SK-N-SH treated with all-trans-retinoic acid at 6 μM for 48 hours (cell line): ENCODE results near the gene TPM1.

ENCODE experiments used
- ATAC-seq: fragments of 200-7000 bp; cut with Tn5 transposase; 3 replicates; pipeline ENCODE4 v1.9.1; 2020; ENCODE audit warnings: mild to moderate bottlenecking, moderate library complexity
- ARNTL ChIP-seq: fragments of 450-650 bp; formaldehyde crosslinking; IDR thresholded peaks from 2 replicates; pipeline ENCODE4 v1.5.0; 2020; ENCODE audit warnings: low read depth, mild to moderate bottlenecking, moderate library complexity, borderline replicate concordance
- BACH2 ChIP-seq: fragments of 250-450 bp; sonication (Bioruptor Pico); IDR thresholded peaks from 2 replicates; pipeline ENCODE4 v1.9.0; 2021; ENCODE audit warnings: mild to moderate bottlenecking, borderline replicate concordance
- CSDC2 ChIP-seq: fragments of 250-450 bp; sonication (Bioruptor Pico); IDR thresholded peaks from 2 replicates; pipeline ENCODE4 v1.5.0; 2020; ENCODE audit warnings: mild to moderate bottlenecking, moderate library complexity
- GLIS3 ChIP-seq: fragments of 250-450 bp; sonication (Bioruptor Pico); IDR thresholded peaks from 2 replicates; pipeline ENCODE4 v1.5.0; 2020; ENCODE audit warnings: mild to moderate bottlenecking, moderate library complexity
- ISL1 ChIP-seq: fragments of 250-450 bp; sonication (Bioruptor Pico); IDR thresholded peaks from 2 replicates; pipeline ENCODE4 v2.1.2; 2022; ENCODE audit warnings: mild to moderate bottlenecking, moderate library complexity
- RARB ChIP-seq: fragments of 250-450 bp; sonication (Bioruptor Pico); IDR thresholded peaks from 2 replicates; pipeline ENCODE4 v1.8.0; 2021; ENCODE audit warnings: mild to moderate bottlenecking, moderate library complexity
- TOX ChIP-seq: fragments of 250-450 bp; sonication (Bioruptor Pico); IDR thresholded peaks from 2 replicates; pipeline ENCODE4 v1.8.0; 2021; ENCODE audit warnings: mild to moderate bottlenecking, moderate library complexity, borderline replicate concordance
- ZC3H10 ChIP-seq: fragments of 250-450 bp; sonication (Bioruptor Pico); IDR thresholded peaks from 2 replicates; pipeline ENCODE4 v1.5.1; 2021; ENCODE audit warnings: mild to moderate bottlenecking, moderate library complexity
- ZFP3 ChIP-seq: fragments of 250-450 bp; sonication (Bioruptor Pico); IDR thresholded peaks from 2 replicates; pipeline ENCODE4 v1.5.0; 2020; ENCODE audit warnings: mild to moderate bottlenecking, moderate library complexity
- ZFP30 ChIP-seq: fragments of 450-650 bp; formaldehyde crosslinking; IDR thresholded peaks from 2 replicates; pipeline ENCODE4 v1.5.0; 2022; ENCODE audit warnings: mild to moderate bottlenecking, moderate library complexity
- ZNF565 ChIP-seq: fragments of 450-650 bp; formaldehyde crosslinking; conservative IDR thresholded peaks from 2 replicates; pipeline ENCODE4 v1.5.0; 2020; ENCODE audit warnings: low read depth, mild to moderate bottlenecking, moderate library complexity
- ZNF70 ChIP-seq: fragments of 450-650 bp; formaldehyde crosslinking; IDR thresholded peaks from 2 replicates; pipeline ENCODE4 v1.5.0; 2020; ENCODE audit warnings: mild to moderate bottlenecking, moderate library complexity
- TF ChIP-seq, protein P1 (sequence below): fragments of 250-450 bp; sonication (Bioruptor Pico); IDR thresholded peaks from 2 replicates; pipeline ENCODE4 v1.8.0; 2020; ENCODE audit warnings: mild to moderate bottlenecking, moderate library complexity, borderline replicate concordance
- TF ChIP-seq, protein P2 (sequence below): fragments of 250-450 bp; sonication (Bioruptor Pico); IDR thresholded peaks from 2 replicates; pipeline ENCODE4 v1.5.1; 2020; ENCODE audit warnings: low read depth, mild to moderate bottlenecking, moderate library complexity
- TF ChIP-seq, protein P3 (sequence below): fragments of 250-450 bp; sonication (Bioruptor Pico); IDR thresholded peaks from 2 replicates; pipeline ENCODE4 v1.5.1; 2021; ENCODE audit warnings: mild to moderate bottlenecking, moderate library complexity

Gene TPM1

DNA sequence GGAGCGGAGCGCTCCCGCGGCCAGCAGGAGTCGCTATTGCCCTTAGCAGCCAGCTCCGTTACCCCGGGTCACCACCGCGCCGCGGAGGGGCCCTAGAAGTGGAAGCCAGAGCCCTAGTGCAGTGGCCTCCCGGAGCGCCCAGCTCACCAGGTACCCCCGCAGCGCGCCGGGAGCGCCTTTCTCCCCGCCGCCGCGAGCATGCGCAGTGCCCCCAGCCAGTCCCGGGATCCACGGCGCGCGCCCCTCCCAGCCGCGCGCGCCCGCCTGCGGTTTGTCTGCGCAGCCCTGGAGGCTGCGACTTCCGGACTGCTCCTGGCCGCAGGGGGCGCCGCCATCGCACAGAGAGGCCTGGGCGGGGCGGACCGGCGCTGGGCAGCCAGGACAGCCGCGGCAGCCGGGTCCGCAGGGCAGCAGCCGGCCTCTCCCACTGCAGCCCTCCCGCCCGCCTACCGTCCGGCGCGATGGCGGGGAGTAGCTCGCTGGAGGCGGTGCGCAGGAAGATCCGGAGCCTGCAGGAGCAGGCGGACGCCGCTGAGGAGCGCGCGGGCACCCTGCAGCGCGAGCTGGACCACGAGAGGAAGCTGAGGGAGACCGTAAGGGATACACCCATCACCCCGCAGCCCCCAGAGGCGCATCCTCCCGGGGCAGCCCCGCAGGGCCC lies 5.7 kb downstream of the TPM1 start (continued):
- TF ChIP-seq, protein P1, sequence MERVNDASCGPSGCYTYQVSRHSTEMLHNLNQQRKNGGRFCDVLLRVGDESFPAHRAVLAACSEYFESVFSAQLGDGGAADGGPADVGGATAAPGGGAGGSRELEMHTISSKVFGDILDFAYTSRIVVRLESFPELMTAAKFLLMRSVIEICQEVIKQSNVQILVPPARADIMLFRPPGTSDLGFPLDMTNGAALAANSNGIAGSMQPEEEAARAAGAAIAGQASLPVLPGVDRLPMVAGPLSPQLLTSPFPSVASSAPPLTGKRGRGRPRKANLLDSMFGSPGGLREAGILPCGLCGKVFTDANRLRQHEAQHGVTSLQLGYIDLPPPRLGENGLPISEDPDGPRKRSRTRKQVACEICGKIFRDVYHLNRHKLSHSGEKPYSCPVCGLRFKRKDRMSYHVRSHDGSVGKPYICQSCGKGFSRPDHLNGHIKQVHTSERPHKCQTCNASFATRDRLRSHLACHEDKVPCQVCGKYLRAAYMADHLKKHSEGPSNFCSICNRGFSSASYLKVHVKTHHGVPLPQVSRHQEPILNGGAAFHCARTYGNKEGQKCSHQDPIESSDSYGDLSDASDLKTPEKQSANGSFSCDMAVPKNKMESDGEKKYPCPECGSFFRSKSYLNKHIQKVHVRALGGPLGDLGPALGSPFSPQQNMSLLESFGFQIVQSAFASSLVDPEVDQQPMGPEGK (CRISPR knock-in tag) = no peak
- TF ChIP-seq ZC3H10 (CRISPR knock-in tag) (peak; percentile 95), ZFP30 (CRISPR knock-in tag) (peak; percentile 49; the same call in 1 of the 2 replicates), ZNF70 (CRISPR knock-in tag) (no peak; the same call in 1 of the 2 replicates), ZFP3 (CRISPR knock-in tag) (peak; percentile 18; the same call in 1 of the 2 replicates)
- TF ChIP-seq, all 23 proteins: peak for 8

DNA sequence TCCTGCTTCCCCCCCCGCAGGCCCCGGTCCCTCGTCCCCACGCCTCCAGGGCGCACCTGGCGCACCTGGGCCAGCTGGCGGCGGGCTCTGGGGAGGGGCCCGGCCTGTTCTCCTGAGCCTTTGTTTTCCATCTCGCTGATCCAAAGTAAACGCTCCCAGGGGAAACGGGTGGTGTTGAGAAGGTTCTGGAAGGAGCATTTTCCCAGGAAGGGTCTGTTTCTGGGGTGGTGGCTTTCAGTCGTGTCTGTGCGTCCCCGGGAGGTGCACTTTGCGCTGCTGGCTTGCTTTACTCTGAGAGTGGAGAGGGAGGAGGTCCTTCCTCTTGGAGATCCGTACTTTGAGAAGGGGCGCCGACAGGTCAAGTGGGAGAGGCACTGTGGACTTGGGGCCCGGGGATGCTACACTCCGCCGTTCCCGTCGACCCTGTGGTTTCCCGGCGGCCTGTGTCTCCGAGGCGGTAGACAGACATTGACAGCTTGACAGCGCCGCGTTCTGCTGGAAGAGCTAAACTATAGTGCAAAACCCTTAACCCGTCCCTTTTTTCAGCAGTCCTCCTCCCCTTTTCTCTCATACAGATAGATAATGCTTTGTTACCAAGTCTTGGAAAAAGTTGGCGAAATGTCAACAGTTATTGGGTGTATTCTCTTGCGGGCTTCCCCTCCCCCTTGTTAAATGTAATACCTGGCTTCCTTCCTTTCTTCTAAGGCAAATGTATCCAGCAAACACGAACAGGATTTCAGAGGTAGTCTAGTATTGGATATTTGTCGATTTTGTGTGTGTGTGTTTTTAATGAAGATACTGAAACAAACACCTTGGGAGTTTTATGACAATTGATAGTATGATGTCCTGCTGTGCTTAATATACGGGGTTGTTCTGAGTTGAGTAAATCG lies 6.5 kb downstream of the TPM1 start:
- TF ChIP-seq ZC3H10 (CRISPR knock-in tag) = 0 out of 2 replicates have a peak, but pooled peaks have one; percentile 4
- TF ChIP-seq, protein P2, sequence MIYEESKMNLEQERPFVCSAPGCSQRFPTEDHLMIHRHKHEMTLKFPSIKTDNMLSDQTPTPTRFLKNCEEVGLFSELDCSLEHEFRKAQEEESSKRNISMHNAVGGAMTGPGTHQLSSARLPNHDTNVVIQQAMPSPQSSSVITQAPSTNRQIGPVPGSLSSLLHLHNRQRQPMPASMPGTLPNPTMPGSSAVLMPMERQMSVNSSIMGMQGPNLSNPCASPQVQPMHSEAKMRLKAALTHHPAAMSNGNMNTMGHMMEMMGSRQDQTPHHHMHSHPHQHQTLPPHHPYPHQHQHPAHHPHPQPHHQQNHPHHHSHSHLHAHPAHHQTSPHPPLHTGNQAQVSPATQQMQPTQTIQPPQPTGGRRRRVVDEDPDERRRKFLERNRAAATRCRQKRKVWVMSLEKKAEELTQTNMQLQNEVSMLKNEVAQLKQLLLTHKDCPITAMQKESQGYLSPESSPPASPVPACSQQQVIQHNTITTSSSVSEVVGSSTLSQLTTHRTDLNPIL = no peak
- peak; percentile 32 for TF ChIP-seq GLIS3
- no peak for TF ChIP-seq CSDC2 (CRISPR knock-in tag)
- peak; percentile 2 for ATAC-seq

DNA sequence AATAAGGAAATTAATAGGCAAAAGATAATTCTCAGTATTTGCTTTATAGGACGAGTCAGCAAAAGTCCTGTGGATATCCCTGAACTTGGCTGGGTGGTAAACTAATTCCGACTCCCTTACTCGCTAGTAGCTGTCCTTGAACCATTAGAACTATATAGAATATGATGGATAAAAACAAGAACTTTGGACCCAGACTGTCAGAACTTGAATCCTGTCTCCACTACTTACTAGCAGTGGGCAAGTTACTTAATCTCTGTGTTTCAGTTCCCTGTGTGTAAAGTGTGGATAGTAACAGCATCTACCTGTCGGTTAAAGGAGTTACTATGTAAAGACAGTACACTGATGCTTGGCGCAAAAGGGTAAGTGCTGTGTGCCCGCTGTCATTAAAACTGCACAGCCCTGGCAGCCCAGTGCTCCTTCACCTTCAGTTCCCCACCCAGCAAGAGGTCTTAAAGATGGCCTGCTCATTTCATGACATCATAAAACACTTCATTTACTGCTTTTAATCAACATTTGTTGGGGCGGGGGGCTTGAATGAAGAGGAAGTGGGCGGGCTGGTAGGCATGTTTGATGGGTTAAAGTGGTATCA lies 7.3 kb downstream of the TPM1 start:
- TF ChIP-seq CSDC2 (CRISPR knock-in tag) (no peak), GLIS3 (0 out of 2 replicates have a peak, but pooled peaks have one; percentile 25), ARNTL (CRISPR knock-in tag) (no peak), RARB (no peak), BACH2 (no peak)
- TF ChIP-seq, protein P3, sequence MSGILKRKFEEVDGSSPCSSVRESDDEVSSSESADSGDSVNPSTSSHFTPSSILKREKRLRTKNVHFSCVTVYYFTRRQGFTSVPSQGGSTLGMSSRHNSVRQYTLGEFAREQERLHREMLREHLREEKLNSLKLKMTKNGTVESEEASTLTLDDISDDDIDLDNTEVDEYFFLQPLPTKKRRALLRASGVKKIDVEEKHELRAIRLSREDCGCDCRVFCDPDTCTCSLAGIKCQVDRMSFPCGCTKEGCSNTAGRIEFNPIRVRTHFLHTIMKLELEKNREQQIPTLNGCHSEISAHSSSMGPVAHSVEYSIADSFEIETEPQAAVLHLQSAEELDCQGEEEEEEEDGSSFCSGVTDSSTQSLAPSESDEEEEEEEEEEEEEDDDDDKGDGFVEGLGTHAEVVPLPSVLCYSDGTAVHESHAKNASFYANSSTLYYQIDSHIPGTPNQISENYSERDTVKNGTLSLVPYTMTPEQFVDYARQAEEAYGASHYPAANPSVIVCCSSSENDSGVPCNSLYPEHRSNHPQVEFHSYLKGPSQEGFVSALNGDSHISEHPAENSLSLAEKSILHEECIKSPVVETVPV (CRISPR knock-in tag) = no peak
- TF ChIP-seq, protein P1 (CRISPR knock-in tag) = no peak
- TF ChIP-seq, protein P2 = no peak
- TF ChIP-seq, all 23 proteins: peak for 1
- ATAC-seq = no peak

DNA sequence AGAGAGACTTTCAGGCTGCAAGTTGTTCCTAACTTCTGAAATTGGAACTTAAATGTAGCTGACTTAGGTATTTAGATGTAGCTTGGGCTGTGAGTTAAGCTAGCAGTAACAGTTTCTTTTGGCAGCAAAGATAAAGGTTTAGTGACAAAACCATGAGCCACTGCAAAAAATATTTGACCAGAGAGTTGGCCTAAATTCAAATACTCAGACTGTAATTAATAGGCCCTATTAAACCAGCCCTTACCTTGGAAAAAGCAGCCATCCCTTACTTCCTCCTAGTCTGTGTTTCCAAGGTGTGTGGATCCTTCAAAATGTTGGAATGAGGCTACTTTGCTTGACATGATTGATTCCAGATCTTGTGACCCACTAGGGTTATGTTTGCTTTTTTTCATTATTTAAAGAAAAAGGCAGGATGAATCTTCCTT lies 8.2 kb downstream of the TPM1 start:
- no peak for ATAC-seq
- TF ChIP-seq GLIS3 (0 out of 2 replicates have a peak, but pooled peaks have one; percentile 24), TOX (0 out of 2 replicates have a peak, but pooled peaks have one; percentile 18), BACH2 (no peak), ZNF565 (CRISPR knock-in tag) (no peak), ISL1 (CRISPR knock-in tag) (peak; percentile 13; the same call in 1 of the 2 replicates), CSDC2 (CRISPR knock-in tag) (peak; percentile 19; the same call in 1 of the 2 replicates)
- TF ChIP-seq, protein P1 (CRISPR knock-in tag) = 0 out of 2 replicates have a peak, but pooled peaks have one; percentile 12
